Measurements from ENCODE around the gene ANKRD53.
"Not testable (repeated sequence)": the region's sequence is repeated elsewhere in the genome, so short reads cannot be mapped to it uniquely, and the experiment has no call there.

Gene ANKRD53

GRCh38 chr2:71021394-71021793 lies 43.0 kb downstream of the ANKRD53 start:
- not testable (repeated sequence) for DNase-seq

GRCh38 chr2:71023553-71024243 lies 45.3 kb downstream of the ANKRD53 start:
- peak; percentile 67 for DNase-seq
